ENCODE data around the gene TMEM253.
A peak's percentile ranks its signal among the peaks of the same experiment; 100 is the strongest.

TMEM253 gene

DNA sequence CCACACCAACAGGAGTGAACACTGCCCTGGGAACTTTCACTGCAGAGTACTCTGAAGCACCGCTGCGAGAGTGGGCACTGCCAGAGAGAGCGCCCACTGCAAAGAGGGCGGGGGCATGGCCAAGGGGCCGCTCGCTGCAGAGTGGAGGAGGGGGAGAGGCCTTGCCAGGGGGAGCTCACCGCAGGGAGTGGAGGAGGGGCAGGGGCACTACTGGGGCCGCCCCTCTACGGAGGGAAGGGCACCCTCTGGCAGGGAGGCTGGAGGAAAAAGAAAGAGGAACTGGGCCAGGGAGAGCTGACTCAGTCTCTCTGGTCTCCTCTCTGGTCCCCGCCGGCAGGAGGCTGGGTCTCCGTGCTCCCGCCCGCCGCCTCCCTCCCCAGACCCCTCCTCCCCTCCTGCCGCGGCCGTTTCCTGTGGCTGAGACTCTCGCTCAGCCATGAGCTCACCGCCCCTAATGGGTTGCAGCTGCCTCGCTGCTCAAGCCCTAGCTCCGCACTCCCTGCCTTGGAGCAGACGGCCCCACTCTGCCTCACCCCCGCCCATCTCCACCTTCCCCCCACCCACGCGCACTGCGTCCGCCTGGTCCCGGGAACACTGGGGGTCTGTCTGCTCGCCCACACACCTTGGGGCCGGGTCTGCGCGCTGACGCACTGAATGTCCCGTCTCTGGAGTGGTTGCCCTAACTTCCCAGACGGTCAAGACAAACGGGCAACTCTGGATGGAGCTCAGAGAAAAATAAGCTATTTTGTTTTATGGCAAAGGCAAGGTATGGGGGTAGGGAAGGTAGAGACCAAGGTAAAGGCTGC is 29.4 kb upstream of the TMEM253 start:
- peak; percentile 58 to 65 for DNase-seq

- DNase-seq, result no peak
These were observed 28.8 kb upstream of the TMEM253 start for GRCh38 chr14:21072031-21072473.

- DNase-seq, result no peak
These were observed 28.0 kb upstream of the TMEM253 start for GRCh38 chr14:21072781-21073339.

DNA sequence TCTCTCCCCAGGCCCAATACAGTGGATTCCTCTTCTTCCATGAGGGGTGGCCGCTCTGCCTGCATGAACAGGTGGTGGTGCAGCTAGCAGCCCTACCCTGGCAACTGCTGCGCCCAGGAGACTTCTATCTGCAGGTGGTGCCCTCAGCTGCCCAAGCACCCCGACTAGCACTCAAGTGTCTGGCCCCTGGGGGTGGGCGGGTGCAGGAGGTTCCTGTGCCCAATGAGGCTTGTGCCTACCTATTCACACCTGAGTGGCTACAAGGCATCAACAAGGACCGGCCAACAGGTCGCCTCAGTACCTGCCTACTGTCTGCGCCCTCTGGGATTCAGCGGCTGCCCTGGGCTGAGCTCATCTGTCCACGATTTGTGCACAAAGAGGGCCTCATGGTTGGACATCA is 26.9 kb upstream of the TMEM253 start:
- DNase-seq, result no peak

DNA sequence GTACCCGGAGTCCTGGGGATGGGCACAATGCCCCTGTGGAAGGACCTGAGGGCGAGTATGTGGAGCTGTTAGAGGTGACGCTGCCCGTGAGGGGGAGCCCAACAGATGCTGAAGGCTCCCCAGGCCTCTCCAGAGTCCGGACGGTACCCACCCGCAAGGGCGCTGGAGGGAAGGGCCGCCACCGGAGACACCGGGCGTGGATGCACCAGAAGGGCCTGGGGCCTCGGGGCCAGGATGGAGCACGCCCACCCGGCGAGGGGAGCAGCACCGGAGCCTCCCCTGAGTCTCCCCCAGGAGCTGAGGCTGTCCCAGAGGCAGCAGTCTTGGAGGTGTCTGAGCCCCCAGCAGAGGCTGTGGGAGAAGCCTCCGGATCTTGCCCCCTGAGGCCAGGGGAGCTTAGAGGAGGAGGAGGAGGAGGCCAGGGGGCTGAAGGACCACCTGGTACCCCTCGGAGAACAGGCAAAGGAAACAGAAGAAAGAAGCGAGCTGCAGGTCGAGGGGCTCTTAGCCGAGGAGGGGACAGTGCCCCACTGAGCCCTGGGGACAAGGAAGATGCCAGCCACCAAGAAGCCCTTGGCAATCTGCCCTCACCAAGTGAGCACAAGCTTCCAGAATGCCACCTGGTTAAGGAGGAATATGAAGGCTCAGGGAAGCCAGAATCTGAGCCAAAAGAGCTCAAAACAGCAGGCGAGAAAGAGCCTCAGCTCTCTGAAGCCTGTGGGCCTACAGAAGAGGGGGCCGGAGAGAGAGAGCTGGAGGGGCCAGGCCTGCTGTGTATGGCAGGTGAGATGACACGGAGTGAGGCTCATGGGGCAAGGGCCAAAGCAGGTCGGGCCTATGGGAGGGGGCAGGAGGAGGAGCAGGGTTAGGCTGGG is 26.2 kb upstream of the TMEM253 start:
- no peak for DNase-seq

GRCh38 chr14:21075719-21076437 is 25.0 kb upstream of the TMEM253 start:
- no peak for DNase-seq

DNA sequence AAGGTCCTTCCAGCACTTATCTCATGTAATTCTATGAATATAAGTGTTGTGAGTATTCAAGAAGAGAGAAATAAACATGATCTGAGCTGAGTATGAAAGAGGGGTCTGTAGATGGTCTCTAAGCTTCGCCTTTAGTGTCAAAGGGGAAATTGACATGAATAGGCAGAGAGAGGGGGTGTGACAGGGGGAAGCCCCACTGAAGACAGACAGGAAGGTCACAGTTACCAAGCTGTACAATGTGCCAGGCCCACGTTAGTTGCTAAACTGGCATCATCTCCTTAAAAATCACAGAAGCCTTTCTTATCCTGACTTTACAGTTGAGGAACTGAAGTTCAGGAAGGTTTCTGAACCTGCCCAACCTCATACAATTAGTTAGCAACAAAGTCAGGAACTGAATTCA is 23.2 kb upstream of the TMEM253 start:
- no peak for DNase-seq

DNA sequence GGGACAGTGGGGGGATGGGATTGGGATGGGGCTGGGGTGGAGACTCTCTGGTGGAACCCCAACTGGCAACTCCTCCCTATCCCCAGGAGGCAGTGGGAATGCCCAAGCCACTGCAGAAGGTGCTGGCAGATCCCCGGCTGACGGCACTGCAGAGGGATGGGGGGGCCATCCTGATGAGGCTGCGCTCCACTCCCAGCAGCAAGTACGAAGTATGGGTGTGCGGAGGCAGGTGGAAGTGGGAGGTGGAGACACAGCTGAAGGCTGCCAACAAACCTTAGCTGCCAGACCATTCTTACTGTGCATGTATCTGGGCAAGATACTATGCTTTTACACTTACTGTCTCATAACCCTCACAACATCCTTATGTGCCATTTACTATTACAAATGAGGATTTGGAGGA is 22.6 kb upstream of the TMEM253 start:
- DNase-seq, result no peak

GRCh38 chr14:21078726-21079125 is 22.1 kb upstream of the TMEM253 start:
- no peak for DNase-seq

GRCh38 chr14:21081521-21082142 is 19.2 kb upstream of the TMEM253 start:
- DNase-seq, result no peak

GRCh38 chr14:21083565-21084325 is 17.1 kb upstream of the TMEM253 start:
- DNase-seq, result no peak

DNA sequence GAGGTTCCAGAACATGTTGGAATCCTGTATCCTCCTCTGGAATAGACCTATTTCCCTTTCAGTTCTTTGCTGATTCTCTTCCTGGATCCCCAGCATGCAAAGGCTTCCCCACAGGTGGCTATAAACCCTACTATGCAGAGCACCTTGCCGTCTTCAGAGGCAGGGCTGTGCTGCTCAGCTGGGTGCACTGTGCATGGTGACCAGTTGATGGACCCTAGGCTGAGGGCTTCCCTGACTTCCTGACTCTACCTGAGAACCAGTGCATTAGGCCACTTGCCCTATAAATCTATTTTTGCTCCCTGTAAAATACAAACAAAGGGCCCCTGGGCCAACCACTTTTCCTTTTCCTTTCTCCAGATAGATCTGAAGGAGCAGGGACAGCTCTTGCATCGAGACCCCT is 16.5 kb upstream of the TMEM253 start:
- no peak for DNase-seq

GRCh38 chr14:21084998-21085853 is 15.6 kb upstream of the TMEM253 start:
- peak in 1 of 2 donors; percentile 48 for DNase-seq

GRCh38 chr14:21086908-21087293 is 14.0 kb upstream of the TMEM253 start:
- no peak for DNase-seq

- DNase-seq, result peak; percentile 92 to 96
These were observed 13.4 kb upstream of the TMEM253 start for GRCh38 chr14:21087294-21088091.

DNA sequence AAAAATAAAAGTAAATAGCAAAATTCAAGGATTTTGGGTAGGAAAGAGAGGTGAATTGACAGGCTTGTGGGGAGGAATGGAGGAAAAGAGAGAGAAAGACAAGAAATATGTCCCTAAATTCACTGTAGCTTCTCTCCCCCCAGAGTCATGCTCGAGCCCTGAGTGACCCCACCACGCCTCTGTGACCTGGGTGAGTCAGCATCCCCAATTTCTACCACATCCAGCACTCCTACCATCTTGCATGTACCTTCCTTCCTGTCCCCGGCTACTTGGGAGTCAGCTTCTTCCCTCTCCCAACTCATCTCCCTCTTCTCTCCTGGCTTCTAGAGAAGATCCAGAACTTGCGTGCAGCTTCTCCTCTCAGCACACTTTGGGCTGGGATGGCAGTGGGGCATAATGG is 12.2 kb upstream of the TMEM253 start:
- no peak for DNase-seq

DNA sequence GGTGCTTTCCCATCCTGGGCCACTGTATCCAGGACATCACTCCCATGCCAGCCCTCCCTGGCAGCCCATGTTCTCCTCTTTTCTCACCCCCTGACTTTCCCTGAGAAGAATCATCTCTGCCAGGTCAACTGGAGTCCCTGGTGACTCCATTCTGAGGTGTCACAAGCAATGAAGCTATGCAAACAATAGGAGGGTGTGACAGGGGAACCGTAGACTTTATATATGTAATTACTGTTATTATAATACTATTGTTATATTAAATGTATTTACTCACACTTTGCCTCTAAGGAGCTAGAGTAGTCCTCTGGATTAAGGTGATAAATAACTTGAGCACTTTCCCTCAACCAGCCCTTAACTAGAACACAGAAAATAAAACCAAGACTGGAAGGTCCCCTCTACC is 11.6 kb upstream of the TMEM253 start:
- DNase-seq, result no peak

- DNase-seq, result no peak
These were observed 11.0 kb upstream of the TMEM253 start for GRCh38 chr14:21089877-21090193.

DNA sequence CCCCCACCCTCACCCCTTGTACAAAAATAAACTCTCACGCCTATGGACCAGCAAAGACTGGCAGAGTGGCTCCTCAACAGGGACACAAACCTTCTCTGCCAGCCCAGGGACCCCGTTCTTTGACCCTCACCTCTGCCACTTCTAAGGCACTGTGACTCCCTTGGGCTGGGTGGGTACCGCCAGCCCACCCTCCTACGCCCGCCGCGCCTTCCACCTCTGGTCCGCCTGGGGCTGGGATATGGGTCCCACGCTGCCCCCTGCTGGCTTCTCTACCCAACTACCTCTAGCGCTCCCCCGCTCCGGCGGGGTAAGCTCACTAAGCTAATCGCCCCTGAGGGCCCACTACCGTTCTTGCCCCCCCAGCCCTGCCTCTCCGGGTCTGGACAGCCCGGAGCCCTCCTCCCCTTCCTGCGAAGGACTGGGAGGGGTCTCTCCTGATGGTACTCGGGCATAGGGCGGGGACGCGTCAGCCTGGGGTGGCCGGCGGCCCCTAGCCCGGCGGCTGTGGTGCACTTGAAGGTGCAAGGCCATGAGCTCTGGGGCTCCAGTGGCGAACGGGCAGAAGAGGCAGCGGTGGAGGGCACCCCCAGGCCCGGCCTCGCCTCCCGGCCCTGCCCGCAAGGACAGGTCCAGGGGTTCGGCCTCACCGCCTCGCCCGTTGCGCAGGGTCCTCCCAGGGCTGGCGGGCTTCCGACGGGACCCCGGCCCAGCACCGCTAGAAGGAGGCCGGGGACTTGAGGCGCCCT is 10.5 kb upstream of the TMEM253 start:
- peak in 1 of 2 donors; percentile 34 for DNase-seq

All from CD4-positive, alpha-beta T cell treated with Interferon alpha-2 for 1 hour (primary cell).